Skeletal muscle cell (primary cell): Measurements from ENCODE around the gene PPA1.
"Not testable (repeated sequence)": the region's sequence is repeated elsewhere in the genome, so short reads cannot be mapped to it uniquely, and the experiment has no call there.

Source experiments
- DNase-seq: peaks from one replicate; pipeline ENCODE4 v3.0.0-alpha.2; 2010; ENCODE audit warnings: low read depth
- H3K4me3 ChIP-seq: 2 replicates; pipeline ENCODE4 v1.5.1; 2011; ENCODE audit warnings: low read depth, mild to moderate bottlenecking, control low read depth, low read length, moderate library complexity

Gene PPA1

GRCh38 chr10:70222811-70223447 is 10.3 kb downstream of the PPA1 start:
- not testable (repeated sequence) for H3K4me3 ChIP-seq, DNase-seq

DNA sequence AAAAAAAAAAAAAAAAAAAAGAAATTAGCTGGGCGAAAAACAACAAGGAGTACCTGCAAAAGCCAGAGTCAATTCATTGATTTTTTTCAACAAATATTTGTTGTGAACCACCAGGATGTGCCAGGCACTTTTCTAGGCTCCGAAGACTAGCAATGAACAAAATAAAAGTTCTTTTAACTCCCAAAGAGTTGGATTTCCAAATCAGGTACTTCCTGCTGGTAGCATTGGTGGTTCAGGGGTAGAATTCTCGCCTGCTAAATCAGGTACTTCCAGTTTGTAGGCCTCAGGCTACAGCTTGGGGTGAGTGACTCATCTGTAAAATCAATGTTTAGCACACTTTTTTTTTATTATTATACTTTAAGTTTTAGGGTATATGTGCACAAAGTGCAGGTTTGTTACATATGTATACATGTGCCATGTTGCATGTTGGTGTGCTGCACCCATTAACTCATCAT is 10.9 kb downstream of the PPA1 start:
- no peak for DNase-seq
- no peak overlapping the region for H3K4me3 ChIP-seq

DNA sequence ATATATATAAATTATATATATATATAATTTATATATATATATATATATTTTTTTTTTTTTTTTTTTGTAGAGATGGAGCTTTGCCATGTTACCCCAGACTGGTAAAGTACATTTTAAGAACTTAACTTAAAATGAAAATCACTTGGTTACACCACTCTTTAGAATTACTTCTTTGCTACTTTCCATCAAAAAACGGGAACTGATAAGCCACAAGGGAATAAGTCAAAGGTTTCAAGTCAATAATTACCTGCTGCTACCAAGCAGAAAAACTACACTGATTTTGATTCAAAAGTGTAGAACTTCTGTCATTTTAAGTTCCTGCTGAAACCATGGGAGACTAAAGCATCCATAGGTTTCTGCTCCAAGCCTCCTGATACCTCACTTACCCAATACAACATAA is 12.2 kb downstream of the PPA1 start:
- H3K4me3 ChIP-seq, result no peak overlapping the region
- no peak for DNase-seq

DNA sequence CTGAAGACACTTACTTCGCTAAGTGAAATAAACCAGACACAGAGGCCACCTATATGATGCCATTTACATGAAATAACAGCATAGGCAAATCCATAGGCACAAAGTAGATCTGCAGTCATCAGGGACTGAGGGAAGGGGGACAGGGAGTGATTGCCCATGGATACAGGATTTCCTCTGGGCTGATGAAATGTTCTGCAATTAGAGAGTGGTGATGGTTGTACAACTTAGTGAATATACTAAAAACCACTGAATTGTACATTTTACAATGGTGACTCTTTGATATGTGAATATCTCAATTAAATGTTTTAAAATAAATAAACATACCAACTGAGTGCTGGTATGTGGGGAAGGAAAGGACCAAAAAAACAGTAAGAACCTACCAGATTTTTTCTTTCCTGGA is 20.4 kb downstream of the PPA1 start:
- DNase-seq, result no peak
- H3K4me3 ChIP-seq, result no peak overlapping the region

GRCh38 chr10:70212277-70212676 is 21.0 kb downstream of the PPA1 start:
- H3K4me3 ChIP-seq, result no peak overlapping the region
- DNase-seq, result no peak

- DNase-seq, result no peak
- no peak overlapping the region for H3K4me3 ChIP-seq
These were observed 26.5 kb downstream of the PPA1 start for GRCh38 chr10:70206762-70207161.

DNA sequence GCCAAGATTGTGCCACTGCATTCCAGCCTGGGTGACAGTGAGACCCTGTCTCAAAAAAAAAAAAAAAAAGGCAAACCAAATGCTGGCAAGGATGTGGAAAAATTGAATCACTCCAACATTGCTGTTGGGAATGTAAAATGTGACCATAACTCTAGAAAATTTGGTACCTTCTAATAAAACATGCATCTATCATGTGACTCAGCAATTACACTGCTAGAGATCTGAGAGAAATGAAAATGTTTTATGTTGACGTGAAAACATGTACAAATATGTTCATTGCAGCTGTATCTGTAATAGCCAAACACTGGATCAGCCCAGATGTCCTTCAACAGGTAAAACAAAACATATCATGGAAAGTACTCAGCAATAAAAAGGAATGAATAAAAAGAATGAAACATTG is 32.1 kb downstream of the PPA1 start:
- no peak for DNase-seq
- no peak overlapping the region for H3K4me3 ChIP-seq

- DNase-seq, result no peak
- no peak overlapping the region for H3K4me3 ChIP-seq
These were observed 34.3 kb downstream of the PPA1 start for GRCh38 chr10:70198696-70199466.

- no peak for DNase-seq
- H3K4me3 ChIP-seq, result no peak overlapping the region
These were observed 35.8 kb downstream of the PPA1 start for GRCh38 chr10:70197235-70197945.

GRCh38 chr10:70193391-70193844 is 39.8 kb downstream of the PPA1 start:
- DNase-seq, result no peak
- H3K4me3 ChIP-seq, result no peak overlapping the region

DNA sequence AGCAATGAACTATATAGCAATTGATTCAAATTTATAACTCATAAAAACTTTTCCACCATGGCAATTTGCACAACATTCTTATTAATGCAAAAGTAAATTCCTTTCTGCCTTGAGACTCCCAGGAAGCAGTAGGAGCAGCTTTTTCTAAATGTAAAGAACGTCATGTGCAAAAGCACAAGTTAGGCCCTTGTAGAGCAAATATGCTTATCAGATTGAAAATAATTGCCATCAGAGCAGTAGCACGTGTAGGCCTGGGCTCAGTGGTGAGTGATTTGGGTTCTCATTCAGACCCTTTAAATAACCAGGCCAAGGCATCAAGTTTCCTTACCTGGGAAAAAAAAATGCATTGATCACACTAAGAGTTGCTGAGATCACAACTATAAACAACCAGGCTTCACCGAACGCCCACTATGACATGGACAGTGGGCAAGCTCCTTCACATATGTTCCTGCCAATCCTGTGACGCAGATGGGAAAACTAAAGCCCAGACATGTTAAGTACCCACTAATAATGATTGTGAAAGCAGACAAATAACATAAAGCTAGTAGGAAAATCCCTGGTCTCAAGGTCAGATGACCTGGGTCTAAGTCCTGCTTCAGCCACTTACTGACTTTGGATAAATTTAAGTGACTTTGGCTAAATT is 40.8 kb downstream of the PPA1 start:
- no peak for DNase-seq
- H3K4me3 ChIP-seq, result no peak overlapping the region

DNA sequence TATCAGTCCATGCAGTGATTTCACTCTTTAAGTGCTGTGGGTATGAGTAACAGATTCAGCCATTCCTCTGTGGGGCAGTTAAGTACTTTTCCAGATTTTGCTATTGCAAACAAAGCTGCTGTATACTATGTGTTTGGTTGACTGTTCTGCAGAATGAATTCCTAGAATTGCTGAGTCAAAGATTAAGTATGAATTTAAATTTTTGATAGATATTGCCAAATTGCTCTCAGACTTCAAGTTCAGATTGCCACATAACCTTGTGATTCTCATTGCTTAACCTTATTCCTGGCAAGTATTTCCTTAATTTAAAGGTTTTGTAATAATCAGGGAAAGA is 41.3 kb downstream of the PPA1 start:
- peak; percentile 88 for DNase-seq
- no peak overlapping the region for H3K4me3 ChIP-seq

DNA sequence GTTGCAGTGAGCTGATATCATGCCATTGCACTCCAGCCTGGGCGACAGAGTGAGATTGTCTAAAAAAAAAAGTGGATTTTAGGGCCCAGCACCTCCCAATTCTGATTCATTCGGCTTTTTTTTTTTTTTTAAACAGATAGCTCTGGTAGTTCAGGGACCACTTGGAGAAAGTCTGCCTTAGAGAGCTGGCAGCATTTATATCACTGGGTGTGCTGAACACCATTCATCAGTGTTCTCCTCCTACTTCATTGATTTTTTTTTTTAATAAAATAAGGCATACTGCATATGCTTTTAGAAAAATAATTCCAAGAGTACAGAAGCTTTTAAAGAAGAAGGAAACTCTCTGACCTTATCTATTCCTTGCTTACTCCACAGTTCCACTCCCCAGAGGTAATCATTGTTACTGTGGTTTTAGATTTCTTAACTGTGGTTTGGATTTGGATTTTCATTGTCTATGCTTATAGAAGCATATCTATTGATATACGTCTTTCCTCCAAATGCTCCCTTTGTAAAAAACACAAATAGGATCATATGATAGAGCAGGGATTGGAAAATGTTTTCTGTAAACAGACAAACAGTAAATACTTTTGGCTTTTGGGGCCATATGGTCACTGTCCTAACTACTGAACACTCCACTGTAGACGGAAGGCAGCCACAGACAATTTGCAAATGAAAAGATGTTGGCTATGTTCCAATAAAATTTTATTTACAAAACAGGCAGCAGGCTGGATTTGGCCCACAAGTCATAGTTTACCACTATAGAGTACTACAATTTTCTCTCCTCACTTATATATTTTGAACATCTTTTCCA is 41.9 kb downstream of the PPA1 start:
- DNase-seq, result no peak
- H3K4me3 ChIP-seq, result no peak overlapping the region

- H3K4me3 ChIP-seq, result no peak overlapping the region
- no peak for DNase-seq
These were observed 42.6 kb downstream of the PPA1 start for GRCh38 chr10:70190581-70190980.

DNA sequence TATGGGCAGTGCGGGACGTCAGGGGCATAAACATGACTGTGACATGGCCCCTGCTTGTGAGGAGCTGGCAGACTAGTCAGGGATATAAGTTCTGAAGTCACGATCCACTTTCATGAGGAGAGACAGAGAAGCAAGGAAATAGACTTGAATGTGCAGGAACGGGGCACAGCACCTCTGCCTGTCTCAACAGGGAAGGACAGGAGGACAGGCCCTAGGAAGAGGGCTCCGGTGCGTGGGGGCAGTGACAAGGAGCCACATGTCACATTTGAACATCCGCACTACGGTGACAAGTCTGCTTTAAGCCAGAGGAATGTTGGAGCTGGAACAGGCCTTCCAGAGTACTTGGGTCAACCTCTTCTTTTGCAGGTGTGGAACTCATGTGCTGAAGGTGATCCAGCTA is 43.1 kb downstream of the PPA1 start:
- H3K4me3 ChIP-seq, result no peak overlapping the region
- no peak for DNase-seq

DNA sequence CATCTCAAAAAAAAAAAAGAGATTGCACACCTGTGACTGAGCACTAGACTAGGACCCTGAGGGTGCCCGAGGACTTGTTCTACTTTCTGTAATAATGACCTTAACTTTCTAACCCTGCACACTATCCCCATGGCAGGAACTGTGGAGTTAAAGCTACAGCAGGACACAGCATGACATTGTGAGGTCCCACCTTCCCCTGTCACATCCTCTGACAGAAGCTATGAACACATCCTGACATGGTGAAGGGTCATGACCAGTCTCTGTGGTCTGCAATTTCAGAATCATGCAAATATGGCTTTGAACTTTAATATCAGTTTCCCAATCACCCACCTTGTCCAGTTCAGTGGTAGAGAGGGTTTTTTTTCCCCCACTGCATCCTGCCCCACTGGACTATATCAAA is 44.5 kb downstream of the PPA1 start:
- DNase-seq, result no peak

GRCh38 chr10:70186571-70186970 is 46.7 kb downstream of the PPA1 start:
- no peak overlapping the region for H3K4me3 ChIP-seq
- DNase-seq, result no peak

More for the DNA sequence above, 44.5 kb downstream of the PPA1 start:
- H3K4me3 ChIP-seq, result no peak overlapping the region

DNA sequence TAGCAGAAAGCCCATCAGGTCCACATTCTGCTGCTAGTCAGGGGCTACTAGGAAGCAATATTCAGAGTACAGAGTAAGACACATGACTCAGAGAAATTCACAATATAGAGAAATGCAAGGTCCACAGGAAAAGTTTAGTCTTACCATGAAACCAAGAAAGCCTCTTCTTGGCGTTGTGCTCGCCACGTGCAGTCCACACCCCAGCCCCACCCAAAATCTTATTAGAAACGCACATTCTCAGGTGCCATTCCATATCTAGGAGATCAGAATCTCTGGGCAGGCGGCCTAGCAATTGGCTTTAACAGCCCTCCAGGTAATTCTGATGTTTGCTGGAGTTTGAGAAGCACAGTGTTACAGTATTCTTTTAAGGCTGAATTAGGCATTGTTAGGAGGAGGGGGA is 47.1 kb downstream of the PPA1 start:
- no peak for DNase-seq

DNA sequence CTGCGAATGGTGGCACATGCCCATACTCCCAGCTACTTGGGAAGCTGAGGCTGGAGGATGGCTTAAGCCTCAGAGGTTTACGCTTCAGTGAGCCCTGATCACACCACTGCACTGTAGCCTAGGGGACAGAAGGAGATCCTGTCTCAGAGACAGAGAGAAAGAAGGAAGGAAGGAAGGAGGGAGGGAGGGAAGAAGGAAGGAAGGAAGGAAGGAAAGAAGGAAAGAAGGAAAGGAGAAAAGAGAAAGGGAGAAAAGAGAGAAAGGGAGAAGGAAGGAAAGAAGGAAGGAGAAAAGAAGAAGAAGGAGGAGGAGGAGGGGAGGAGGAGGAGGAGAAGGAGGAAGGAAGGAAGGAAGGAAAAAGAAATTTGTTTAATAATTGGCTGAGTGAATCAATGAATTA is 49.9 kb downstream of the PPA1 start:
- H3K4me3 ChIP-seq, result no peak overlapping the region
- DNase-seq, result no peak

More for the DNA sequence above, 47.1 kb downstream of the PPA1 start:
- no peak overlapping the region for H3K4me3 ChIP-seq
